LNCAP (cell line): ENCODE data around the gene CCDC197.

Source experiments
- CTCF ChIP-seq: fragments of 450-650 bp; IDR thresholded peaks from 2 replicates; pipeline ENCODE4 v1.5.1; 2017; ENCODE audit warnings: mild to moderate bottlenecking

CCDC197 gene

GRCh38 chr14:94058128-94058673 is 61.1 kb downstream of the CCDC197 start:
- TF ChIP-seq CTCF: no peak
